ENCODE measurements around the gene LIPT2.

DNA sequence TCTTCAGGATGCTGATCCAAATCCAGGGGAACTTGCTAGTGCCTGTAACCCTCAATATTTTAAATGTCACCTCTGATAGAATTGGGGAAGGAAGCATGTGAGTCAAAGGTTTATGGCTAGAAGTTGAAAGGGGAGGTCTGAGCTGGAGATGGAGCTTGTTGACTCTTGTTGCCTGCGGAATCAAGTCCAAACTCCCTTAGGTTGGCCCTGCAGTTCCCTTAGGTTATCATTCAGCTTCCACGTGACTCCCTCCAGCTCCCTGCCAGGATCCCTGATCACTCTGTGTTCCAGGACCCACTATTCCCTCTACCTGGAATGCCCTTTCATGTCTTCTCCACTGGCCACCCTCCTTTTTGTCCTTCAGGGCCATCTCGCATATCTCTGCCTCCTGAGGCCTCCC is 26.2 kb upstream of the LIPT2 start:
- TF ChIP-seq, protein P1, sequence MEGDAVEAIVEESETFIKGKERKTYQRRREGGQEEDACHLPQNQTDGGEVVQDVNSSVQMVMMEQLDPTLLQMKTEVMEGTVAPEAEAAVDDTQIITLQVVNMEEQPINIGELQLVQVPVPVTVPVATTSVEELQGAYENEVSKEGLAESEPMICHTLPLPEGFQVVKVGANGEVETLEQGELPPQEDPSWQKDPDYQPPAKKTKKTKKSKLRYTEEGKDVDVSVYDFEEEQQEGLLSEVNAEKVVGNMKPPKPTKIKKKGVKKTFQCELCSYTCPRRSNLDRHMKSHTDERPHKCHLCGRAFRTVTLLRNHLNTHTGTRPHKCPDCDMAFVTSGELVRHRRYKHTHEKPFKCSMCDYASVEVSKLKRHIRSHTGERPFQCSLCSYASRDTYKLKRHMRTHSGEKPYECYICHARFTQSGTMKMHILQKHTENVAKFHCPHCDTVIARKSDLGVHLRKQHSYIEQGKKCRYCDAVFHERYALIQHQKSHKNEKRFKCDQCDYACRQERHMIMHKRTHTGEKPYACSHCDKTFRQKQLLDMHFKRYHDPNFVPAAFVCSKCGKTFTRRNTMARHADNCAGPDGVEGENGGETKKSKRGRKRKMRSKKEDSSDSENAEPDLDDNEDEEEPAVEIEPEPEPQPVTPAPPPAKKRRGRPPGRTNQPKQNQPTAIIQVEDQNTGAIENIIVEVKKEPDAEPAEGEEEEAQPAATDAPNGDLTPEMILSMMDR (IDR thresholded peaks at IDR 0.05): no peak
- no peak for TF ChIP-seq POLR2A (IDR thresholded peaks at IDR 0.05)

Measured in lower leg skin (tissue), 3 donors.